Activated naive CD4-positive, alpha-beta T cell treated with anti-CD3 and anti-CD28 coated beads, Interleukin-2, amount 10 ng/mL, durations not matched to agents 7 days and 5 days (primary cell): ENCODE results near the gene EXT2.

Source experiments
- CTCF ChIA-PET: fragments of 350-600 bp; sonication (Branson Sonifier 250); formaldehyde crosslinking; loops from one replicate; lab custom pipeline; 2021; ENCODE audit warnings: antibody characterized with exemption; lab: Charles Lee
- DNase-seq: peaks from one replicate; pipeline ENCODE4 v3.0.0-alpha.2; 2020
- H3K27ac Mint-ChIP-seq: one replicate; pipeline ENCODE4 v1.8.0; 2021; ENCODE audit warnings: mild to moderate bottlenecking, moderate library complexity, mixed read lengths
- H3K27me3 Mint-ChIP-seq: one replicate; pipeline ENCODE4 v1.8.0; 2021; ENCODE audit warnings: mild to moderate bottlenecking, mixed read lengths
- H3K36me3 Mint-ChIP-seq: one replicate; pipeline ENCODE4 v1.8.0; 2021; ENCODE audit warnings: mixed read lengths
- H3K4me1 Mint-ChIP-seq: one replicate; pipeline ENCODE4 v1.8.0; 2021; ENCODE audit warnings: mixed read lengths
- H3K4me3 Mint-ChIP-seq: one replicate; pipeline ENCODE4 v1.8.0; 2021; ENCODE audit warnings: mild to moderate bottlenecking, moderate library complexity, mixed read lengths
- H3K9me3 Mint-ChIP-seq: one replicate; pipeline ENCODE4 v1.8.0; 2021; ENCODE audit warnings: mixed read lengths

The EXT2 gene

GRCh38 chr11:44244639-44245310 lies 149.3 kb downstream of the EXT2 start:
- Mint-ChIP-seq H3K36me3 (peaks cover 8% of the 10 kb centered on the region), H3K27me3 (no peaks in the 10 kb centered on the region), H3K27ac (no peak overlapping the region), H3K4me1 (no peaks in the 10 kb centered on the region), H3K9me3 (no peaks in the 10 kb centered on the region), H3K4me3 (no peak overlapping the region)
- no peak for DNase-seq
- CTCF ChIA-PET, result no interaction called here

DNA sequence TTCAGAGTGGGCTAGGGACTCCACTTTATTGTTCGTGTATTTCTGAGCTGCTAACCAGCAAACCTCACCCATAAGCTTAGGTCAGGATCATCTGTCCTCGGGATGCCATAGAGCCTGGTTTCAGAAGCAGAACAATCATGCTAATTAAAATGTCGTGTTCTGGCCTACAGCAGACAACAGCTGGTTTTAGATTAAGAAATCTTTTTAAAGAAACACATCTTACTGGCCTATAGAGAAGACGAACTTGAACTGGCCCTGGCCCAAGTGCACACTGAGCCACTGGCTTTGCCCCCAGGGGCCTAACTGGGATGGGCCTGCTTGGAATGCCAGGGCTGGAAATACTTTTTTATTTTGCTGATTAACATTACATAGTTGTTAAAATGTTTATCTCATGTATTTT lies 151.2 kb downstream of the EXT2 start:
- CTCF ChIA-PET, result no interaction called here
- H3K27me3 Mint-ChIP-seq, result no peaks in the 10 kb centered on the region
- no peaks in the 10 kb centered on the region for H3K9me3 Mint-ChIP-seq
- H3K4me1 Mint-ChIP-seq, result no peaks in the 10 kb centered on the region
- H3K4me3 Mint-ChIP-seq, result no peak overlapping the region
- H3K36me3 Mint-ChIP-seq, result peaks cover 12% of the 10 kb centered on the region
- no peak overlapping the region for H3K27ac Mint-ChIP-seq
- no peak for DNase-seq

DNA sequence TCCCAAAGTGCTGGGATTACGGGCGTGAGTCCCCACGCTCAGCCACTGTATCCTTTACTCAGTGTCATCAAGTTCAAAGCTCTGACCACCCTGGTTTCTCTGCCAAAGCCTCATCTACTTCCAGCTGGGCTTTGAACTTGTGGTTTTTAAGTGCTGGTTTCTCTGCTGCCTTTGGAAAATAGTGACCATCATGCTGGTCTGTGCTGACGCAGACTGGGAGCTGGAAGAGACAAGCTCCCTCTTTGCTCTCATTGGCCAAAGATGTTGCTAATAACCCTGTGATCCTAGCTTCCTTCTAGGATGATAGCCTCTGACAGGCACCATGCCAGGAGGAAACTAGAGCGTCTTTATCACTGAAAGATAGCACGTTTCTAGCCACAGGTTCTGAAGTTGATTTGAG lies 152.0 kb downstream of the EXT2 start:
- H3K4me1 Mint-ChIP-seq, result no peaks in the 10 kb centered on the region
- DNase-seq, result no peak
- peaks cover 17% of the 10 kb centered on the region for H3K36me3 Mint-ChIP-seq
- peaks cover 7% of the 10 kb centered on the region for H3K9me3 Mint-ChIP-seq
- H3K4me3 Mint-ChIP-seq, result no peak overlapping the region
- no peak overlapping the region for H3K27ac Mint-ChIP-seq
- CTCF ChIA-PET, result no interaction called here
- no peaks in the 10 kb centered on the region for H3K27me3 Mint-ChIP-seq

GRCh38 chr11:44248109-44248508 lies 152.6 kb downstream of the EXT2 start:
- Mint-ChIP-seq H3K4me3 (no peak overlapping the region), H3K27me3 (no peaks in the 10 kb centered on the region), H3K4me1 (no peaks in the 10 kb centered on the region), H3K9me3 (peaks cover 14% of the 10 kb centered on the region), H3K27ac (no peak overlapping the region), H3K36me3 (peaks cover 22% of the 10 kb centered on the region)
- no peak for DNase-seq
- CTCF ChIA-PET, result no interaction called here

- H3K36me3 Mint-ChIP-seq, result peaks cover 17% of the 10 kb centered on the region
- no peaks in the 10 kb centered on the region for H3K27me3 Mint-ChIP-seq
- CTCF ChIA-PET, result no interaction called here
- no peak overlapping the region for H3K4me3 Mint-ChIP-seq
- H3K4me1 Mint-ChIP-seq, result no peaks in the 10 kb centered on the region
- peaks cover 18% of the 10 kb centered on the region for H3K9me3 Mint-ChIP-seq
- no peak for DNase-seq
- H3K27ac Mint-ChIP-seq, result no peak overlapping the region
Measured at GRCh38 chr11:44250421-44250820, 154.9 kb downstream of the EXT2 start.

DNA sequence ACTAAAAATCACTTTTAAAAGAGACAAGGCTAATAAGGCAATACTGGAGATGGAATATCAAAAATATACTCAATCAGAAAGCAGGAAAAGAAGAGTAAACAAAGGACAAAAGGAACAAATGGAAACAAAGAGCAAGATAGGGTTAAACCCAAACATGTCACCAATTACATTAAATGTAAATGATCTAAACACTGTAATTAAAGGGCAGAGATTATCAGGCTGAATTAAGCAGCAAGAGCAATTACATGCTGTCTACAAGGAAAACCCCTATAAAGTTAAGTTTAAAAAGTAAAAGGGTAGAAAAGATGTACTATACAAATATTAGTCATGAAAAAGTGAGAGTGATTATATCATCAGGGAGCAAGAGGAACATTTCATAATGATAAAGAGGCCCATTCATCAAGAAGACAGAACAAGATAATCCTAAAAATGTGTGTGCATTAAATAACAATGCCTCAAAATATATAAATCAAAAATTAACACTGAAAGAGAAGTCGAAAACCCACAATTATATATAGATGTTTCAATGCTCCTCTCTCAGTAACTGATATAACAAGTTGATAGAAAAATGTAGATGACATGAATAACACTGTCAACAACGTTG lies 157.6 kb downstream of the EXT2 start:
- DNase-seq, result no peak

GRCh38 chr11:44255406-44256071 lies 160.1 kb downstream of the EXT2 start:
- DNase-seq, result no peak
- Mint-ChIP-seq H3K4me1 (peaks cover 36% of the 10 kb centered on the region), H3K27me3 (no peaks in the 10 kb centered on the region), H3K9me3 (peaks cover 18% of the 10 kb centered on the region), H3K4me3 (no peak overlapping the region), H3K36me3 (peaks cover 16% of the 10 kb centered on the region), H3K27ac (no peak overlapping the region)
- CTCF ChIA-PET, result no interaction called here

More for the DNA sequence above, 157.6 kb downstream of the EXT2 start:
- CTCF ChIA-PET, result no interaction called here
- H3K36me3 Mint-ChIP-seq, result peaks cover 19% of the 10 kb centered on the region
- no peak overlapping the region for H3K4me3 Mint-ChIP-seq
- H3K27me3 Mint-ChIP-seq, result no peaks in the 10 kb centered on the region
- H3K4me1 Mint-ChIP-seq, result peaks cover 19% of the 10 kb centered on the region
- H3K9me3 Mint-ChIP-seq, result peaks cover 18% of the 10 kb centered on the region
- H3K27ac Mint-ChIP-seq, result no peak overlapping the region

DNA sequence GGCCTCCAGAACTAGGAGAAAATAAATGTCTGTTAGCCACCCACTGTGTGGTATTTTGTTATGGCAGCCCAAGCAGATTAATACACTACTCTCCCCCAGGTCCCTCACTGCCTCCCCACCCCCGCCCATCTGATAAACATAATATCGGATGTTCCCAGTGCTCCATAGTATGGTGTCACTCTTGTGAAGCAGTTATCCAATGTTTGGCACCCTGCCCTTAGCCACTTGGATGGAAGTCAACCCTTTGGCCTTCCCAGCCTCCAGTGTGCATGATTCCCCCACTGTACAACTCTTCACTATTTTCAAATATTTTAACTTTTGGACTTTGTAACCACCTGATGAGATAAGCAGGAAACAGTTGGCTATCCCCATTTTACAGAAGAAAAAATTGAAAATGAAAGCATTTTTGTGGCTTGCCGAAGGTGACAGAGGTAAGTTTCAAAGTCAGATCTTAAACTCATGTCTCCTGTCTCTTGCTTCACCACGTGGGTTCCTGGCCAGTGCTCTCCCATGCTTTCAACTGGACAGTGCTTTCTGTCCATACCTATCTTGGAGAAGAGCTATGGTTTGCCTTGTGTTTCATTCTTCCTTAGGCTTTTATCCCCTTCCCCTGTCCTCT lies 161.3 kb downstream of the EXT2 start:
- H3K9me3 Mint-ChIP-seq, result peaks cover 18% of the 10 kb centered on the region
- DNase-seq, result no peak

GRCh38 chr11:44257338-44258189 lies 162.1 kb downstream of the EXT2 start:
- Mint-ChIP-seq H3K9me3 (peaks cover 10% of the 10 kb centered on the region), H3K27me3 (peaks cover 7% of the 10 kb centered on the region), H3K27ac (peak overlapping the region; percentile 82), H3K4me3 (no peak overlapping the region), H3K36me3 (peaks cover 6% of the 10 kb centered on the region), H3K4me1 (peaks cover 36% of the 10 kb centered on the region)
- CTCF ChIA-PET, result interaction anchor here (1.1 kb wide), 1 partner anchor 164 kb away, joined by 3 read pairs; no protein-coding TSS in a partner anchor
- DNase-seq, result no peak

More for the DNA sequence above, 161.3 kb downstream of the EXT2 start:
- Mint-ChIP-seq H3K4me1 (peaks cover 36% of the 10 kb centered on the region), H3K27me3 (peaks cover 3% of the 10 kb centered on the region), H3K36me3 (peaks cover 12% of the 10 kb centered on the region), H3K4me3 (no peak overlapping the region), H3K27ac (peak overlapping the region; percentile 82)
- CTCF ChIA-PET, result interaction anchor here (1.1 kb wide), 1 partner anchor 163 kb away, joined by 3 read pairs; no protein-coding TSS in a partner anchor

DNA sequence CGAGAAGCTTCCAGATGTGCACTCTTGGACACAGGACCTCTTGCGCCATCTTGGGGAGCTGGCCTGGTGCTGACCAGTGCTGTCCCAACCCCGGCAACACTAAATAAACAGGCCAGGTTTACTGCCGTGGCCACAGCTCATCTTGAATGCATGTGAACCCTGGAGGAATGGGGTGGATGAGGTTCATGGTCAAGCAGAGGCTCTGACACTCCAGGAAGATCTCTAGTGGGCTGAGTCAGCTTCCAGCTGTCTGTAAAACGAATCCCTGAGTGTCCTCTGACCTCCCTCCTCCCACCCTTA lies 162.7 kb downstream of the EXT2 start:
- H3K4me3 Mint-ChIP-seq, result no peak overlapping the region
- peaks cover 2% of the 10 kb centered on the region for H3K36me3 Mint-ChIP-seq
- no peak overlapping the region for H3K27ac Mint-ChIP-seq
- CTCF ChIA-PET, result interaction anchor here (1.1 kb wide), 1 partner anchor 164 kb away, joined by 3 read pairs; no protein-coding TSS in a partner anchor
- DNase-seq, result no peak
- peaks cover 36% of the 10 kb centered on the region for H3K4me1 Mint-ChIP-seq
- peaks cover 9% of the 10 kb centered on the region for H3K27me3 Mint-ChIP-seq
- peaks cover 4% of the 10 kb centered on the region for H3K9me3 Mint-ChIP-seq

GRCh38 chr11:44258839-44259420 lies 163.5 kb downstream of the EXT2 start:
- H3K9me3 Mint-ChIP-seq, result no peaks in the 10 kb centered on the region
- H3K27me3 Mint-ChIP-seq, result peaks cover 9% of the 10 kb centered on the region
- peaks cover 1% of the 10 kb centered on the region for H3K36me3 Mint-ChIP-seq
- H3K27ac Mint-ChIP-seq, result no peak overlapping the region
- DNase-seq, result no peak
- CTCF ChIA-PET, result no interaction called here
- no peak overlapping the region for H3K4me3 Mint-ChIP-seq
- H3K4me1 Mint-ChIP-seq, result peaks cover 36% of the 10 kb centered on the region

DNA sequence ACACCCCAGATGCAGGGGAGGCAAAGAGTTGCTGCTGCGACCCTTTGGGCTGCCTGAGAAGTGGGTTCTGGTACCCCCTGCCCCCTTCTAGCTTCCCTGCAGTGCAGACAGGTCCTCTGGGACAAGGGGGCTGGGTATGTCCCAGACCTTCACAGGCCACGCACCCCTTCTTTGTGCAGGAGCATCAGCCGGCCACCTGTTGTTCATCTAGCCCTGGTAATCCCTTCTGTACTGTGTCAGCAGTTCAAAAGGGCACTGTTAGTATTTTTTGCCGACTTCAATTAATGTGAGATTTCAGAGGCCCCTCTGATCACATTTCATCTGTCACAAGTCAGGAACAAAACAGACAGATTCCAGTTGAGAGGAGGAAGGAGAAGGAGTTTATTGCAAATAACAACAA lies 164.6 kb downstream of the EXT2 start:
- CTCF ChIA-PET, result no interaction called here
- no peak overlapping the region for H3K27ac Mint-ChIP-seq
- H3K27me3 Mint-ChIP-seq, result peaks cover 9% of the 10 kb centered on the region
- H3K9me3 Mint-ChIP-seq, result no peaks in the 10 kb centered on the region
- no peak for DNase-seq
- no peak overlapping the region for H3K4me3 Mint-ChIP-seq
- H3K4me1 Mint-ChIP-seq, result peaks cover 36% of the 10 kb centered on the region
- peaks cover 1% of the 10 kb centered on the region for H3K36me3 Mint-ChIP-seq

- Mint-ChIP-seq H3K27ac (no peak overlapping the region), H3K4me3 (no peak overlapping the region), H3K9me3 (no peaks in the 10 kb centered on the region), H3K36me3 (peaks cover 1% of the 10 kb centered on the region), H3K4me1 (peaks cover 28% of the 10 kb centered on the region), H3K27me3 (peaks cover 9% of the 10 kb centered on the region)
- DNase-seq, result no peak
- CTCF ChIA-PET, result no interaction called here
Measured at GRCh38 chr11:44261800-44262591, 166.5 kb downstream of the EXT2 start.
